Thoracic aorta (tissue), 2 donors: ENCODE data around the gene ARSA. TPM values are rescaled to one million over a fixed set of nuclear protein-coding genes. Genes with fewer than 3 reads are reported as not detected.

Source experiments
- ATAC-seq: fragments of 150-250 bp; one replicate; pipeline ENCODE4 v1.8.0; 2017; ENCODE audit warnings: low read depth; ENCODE audit not compliant: insufficient number of reproducible peaks, low FRiP score
- DNase-seq: peaks from one replicate; pipeline ENCODE4 v3.0.0-alpha.2; 2020; ENCODE audit warnings: low spot score
- H3K27ac ChIP-seq, 2 donors: fragments of 200-600 bp; sonication (generic); 1 replicate in 1 of 2; 2 replicates in 1 of 2; pipeline ENCODE4 v1.5.1; 2016; ENCODE audit warnings: mild to moderate bottlenecking in 2 of 2, moderate library complexity in 2 of 2
- H3K27me3 ChIP-seq: fragments of 200-600 bp; sonication (generic); replicated peaks from 2 replicates; pipeline ENCODE4 v1.6.0; 2016; ENCODE audit warnings: mild to moderate bottlenecking; ENCODE audit not compliant: insufficient read depth
- H3K36me3 ChIP-seq: fragments of 200-600 bp; sonication (generic); one replicate; pipeline ENCODE4 v1.5.1; 2016
- H3K4me1 ChIP-seq, 2 donors: fragments of 200-600 bp; sonication (generic); 1 replicate in 1 of 2; 2 replicates in 1 of 2; pipeline versions ENCODE4 v1.5.1 to v1.6.0; 2016; ENCODE audit warnings: low read depth in 2 of 2, mild to moderate bottlenecking in 1 of 2; ENCODE audit not compliant: control insufficient read depth in 1 of 2
- H3K4me3 ChIP-seq: fragments of 200-600 bp; sonication (generic); 2 replicates; pipeline ENCODE4 v1.5.1; 2016; ENCODE audit warnings: mild to moderate bottlenecking
- H3K9me3 ChIP-seq: fragments of 200-600 bp; sonication (generic); 2 replicates; pipeline ENCODE4 v1.5.1; 2016
- total RNA-seq, 2 donors: library from RNA; depleted of rRNA; stranded (reverse); fragments of >200 nt; gene quantifications; one replicate each; pipeline versions ENCODE4 v1.1.0 to v1.2.3, GENCODE V29; 2016
- TF ChIP-seq, protein P1 (sequence below): fragments of 200-600 bp; sonication (generic); IDR thresholded peaks from one replicate; pipeline ENCODE4 v1.5.1; 2019; ENCODE audit warnings: antibody characterized with exemption

The ARSA gene
- total RNA-seq, 2 donors from 2014 or later = 38.4 to 75.4 TPM

GRCh38 chr22:50576070-50576469, 51.9 kb downstream of the ARSA start:
- Histone ChIP-seq H3K27ac (no peak overlapping the region), H3K4me3 (no peak overlapping the region), H3K36me3 (no peaks in the 10 kb centered on the region), H3K9me3 (no peaks in the 10 kb centered on the region), H3K27me3 (no peaks in the 10 kb centered on the region), H3K4me1 (peaks cover 3 to 9% of the 10 kb centered on the region in 2 donors)
- no peak for DNase-seq
- TF ChIP-seq, protein P1, sequence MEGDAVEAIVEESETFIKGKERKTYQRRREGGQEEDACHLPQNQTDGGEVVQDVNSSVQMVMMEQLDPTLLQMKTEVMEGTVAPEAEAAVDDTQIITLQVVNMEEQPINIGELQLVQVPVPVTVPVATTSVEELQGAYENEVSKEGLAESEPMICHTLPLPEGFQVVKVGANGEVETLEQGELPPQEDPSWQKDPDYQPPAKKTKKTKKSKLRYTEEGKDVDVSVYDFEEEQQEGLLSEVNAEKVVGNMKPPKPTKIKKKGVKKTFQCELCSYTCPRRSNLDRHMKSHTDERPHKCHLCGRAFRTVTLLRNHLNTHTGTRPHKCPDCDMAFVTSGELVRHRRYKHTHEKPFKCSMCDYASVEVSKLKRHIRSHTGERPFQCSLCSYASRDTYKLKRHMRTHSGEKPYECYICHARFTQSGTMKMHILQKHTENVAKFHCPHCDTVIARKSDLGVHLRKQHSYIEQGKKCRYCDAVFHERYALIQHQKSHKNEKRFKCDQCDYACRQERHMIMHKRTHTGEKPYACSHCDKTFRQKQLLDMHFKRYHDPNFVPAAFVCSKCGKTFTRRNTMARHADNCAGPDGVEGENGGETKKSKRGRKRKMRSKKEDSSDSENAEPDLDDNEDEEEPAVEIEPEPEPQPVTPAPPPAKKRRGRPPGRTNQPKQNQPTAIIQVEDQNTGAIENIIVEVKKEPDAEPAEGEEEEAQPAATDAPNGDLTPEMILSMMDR = no peak
- no peak for ATAC-seq

DNA sequence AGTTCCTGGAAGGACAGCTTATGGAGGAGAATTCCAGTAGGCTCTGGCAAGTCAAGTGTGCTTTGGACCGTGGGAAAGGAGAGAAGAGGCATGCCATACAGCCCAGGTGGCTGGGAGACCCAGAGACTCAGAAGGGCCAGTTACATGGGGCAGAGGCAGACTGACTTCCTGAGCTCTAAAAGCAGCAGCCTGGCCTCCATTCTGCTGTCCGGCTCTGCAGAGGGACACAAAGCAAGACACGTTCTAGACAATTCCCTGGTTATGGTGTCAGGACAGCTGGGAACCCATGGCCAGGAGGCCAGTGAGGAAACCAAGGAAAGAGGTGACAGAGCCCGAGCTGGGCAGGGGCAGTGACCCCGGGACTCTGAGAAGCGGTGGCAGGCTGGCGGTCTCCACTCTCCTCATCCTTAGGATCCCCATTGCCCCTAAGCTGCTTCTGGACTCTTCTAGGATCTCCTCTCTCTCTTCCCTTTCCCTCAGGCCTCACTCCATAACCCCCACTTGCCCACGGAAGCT, 52.5 kb downstream of the ARSA start:
- H3K4me3 ChIP-seq = no peak overlapping the region
- DNase-seq (no peak), ATAC-seq (no peak)
- H3K4me1 ChIP-seq = peaks cover 3 to 8% of the 10 kb centered on the region in 2 donors
- no peak overlapping the region for H3K27ac ChIP-seq
- no peaks in the 10 kb centered on the region for H3K27me3 ChIP-seq
- TF ChIP-seq, protein P1 = no peak
- no peaks in the 10 kb centered on the region for H3K36me3 ChIP-seq
- H3K9me3 ChIP-seq = no peaks in the 10 kb centered on the region

Other genes with a start within 250 kb of the ARSA start
- 10 to 100 TPM; 72.9 to 99.9 TPM for gene SBF1, start 153.1 kb downstream of the ARSA start, total RNA-seq
- gene ADM2, start 146.6 kb downstream of the ARSA start, total RNA-seq = under 1 TPM in 1 of 2 donors, not detected in 1; 0.14 TPM
- gene MIOX, start 141.3 kb downstream of the ARSA start, total RNA-seq = not detected
- gene LMF2, start 120.5 kb downstream of the ARSA start, total RNA-seq = 10 to 100 TPM; 61.9 to 87.6 TPM
- 10 to 100 TPM; 40.8 to 50.4 TPM for gene NCAPH2, start 119.9 kb downstream of the ARSA start, total RNA-seq
- gene SCO2, start 102.6 kb downstream of the ARSA start, total RNA-seq = 1 to 10 TPM; 3.5 to 4.5 TPM
- 10 to 100 TPM; 90.4 to 95.7 TPM for gene TYMP, start 98.1 kb downstream of the ARSA start, total RNA-seq
- not detected for gene KLHDC7B, start 82.3 kb downstream of the ARSA start, total RNA-seq
- gene SYCE3, start 65.2 kb downstream of the ARSA start, total RNA-seq = not detected
- gene CPT1B, start 49.7 kb downstream of the ARSA start, total RNA-seq = 10 to 100 TPM; 14.6 to 21.4 TPM
- gene CHKB, start 45.3 kb downstream of the ARSA start, total RNA-seq = 10 to 100 TPM; 52.6 to 78.7 TPM
- under 1 TPM; 0.41 to 0.92 TPM for gene MAPK8IP2, start 27.4 kb downstream of the ARSA start, total RNA-seq
- 10 to 100 TPM; 10.7 to 14.3 TPM for gene SHANK3, start 44.7 kb upstream of the ARSA start, total RNA-seq
- gene ACR, start 110.1 kb upstream of the ARSA start, total RNA-seq = not detected
- gene RABL2B, start 155.5 kb upstream of the ARSA start, total RNA-seq = 10 to 100 TPM; 14.7 to 19.9 TPM